PC-3 (cell line): ENCODE results near the gene TRIM37.

Experiments
- CTCF ChIP-seq: fragments of 300-600 bp; sonication (generic); conservative IDR thresholded peaks from 2 replicates; pipeline ENCODE4 v1.5.1; 2017; ENCODE audit warnings: antibody characterized with exemption, low read depth, mild to moderate bottlenecking, low read length
- EZH2phosphoT487 ChIP-seq: fragments of 300-600 bp; sonication (generic); IDR thresholded peaks from 2 replicates; pipeline ENCODE4 v1.6.1; 2018; ENCODE audit warnings: mild to moderate bottlenecking, antibody characterized with exemption, low read length, borderline replicate concordance

DNA sequence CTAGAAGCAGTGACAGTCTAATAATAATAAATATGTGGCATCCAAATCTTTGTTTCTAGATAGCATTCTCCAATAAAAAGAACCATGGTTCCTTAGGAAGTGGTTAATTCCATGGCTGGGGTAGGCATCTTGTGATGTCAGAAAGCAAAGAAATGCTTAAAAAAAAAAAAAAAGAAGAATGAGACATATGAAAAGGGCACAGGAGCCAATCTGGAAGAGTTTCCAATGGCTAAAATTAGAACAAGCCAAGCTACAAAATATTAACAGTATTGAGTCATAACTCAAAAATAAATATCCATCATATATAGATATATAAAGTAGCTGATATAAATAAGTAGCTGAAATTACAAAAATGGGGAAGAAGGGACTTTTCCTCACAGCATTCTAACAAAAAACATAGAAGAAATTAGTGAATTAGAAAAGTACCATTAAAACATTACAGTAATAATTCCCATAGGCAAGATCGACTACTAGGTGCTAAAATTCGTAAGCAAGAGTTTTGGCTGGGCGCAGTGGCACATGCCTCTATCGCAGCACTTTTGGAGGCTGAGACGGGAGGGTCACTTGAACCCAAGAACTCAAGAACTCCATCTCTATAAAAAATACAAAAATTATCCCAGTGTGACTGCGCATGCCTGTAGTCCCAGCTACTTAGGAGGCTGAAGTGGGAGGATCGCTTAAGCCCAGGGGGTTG is 111.3 kb downstream of the TRIM37 start:
- TF ChIP-seq EZH2phosphoT487, result no peak
- TF ChIP-seq CTCF, result no peak
